G401.6 (cell line): ENCODE results near the gene NHSL2.

ENCODE experiments used
- FAIRE-seq: peaks from 2 replicates; lab custom pipeline; 2012; peaks lifted over from hg19 to GRCh38; lab: Jason Lieb, UNC

The NHSL2 gene

GRCh38 chrX:72020204-72020603 is 109.6 kb downstream of the NHSL2 start:
- no peak for FAIRE-seq

GRCh38 chrX:72020788-72021187 is 110.1 kb downstream of the NHSL2 start:
- no peak for FAIRE-seq

DNA sequence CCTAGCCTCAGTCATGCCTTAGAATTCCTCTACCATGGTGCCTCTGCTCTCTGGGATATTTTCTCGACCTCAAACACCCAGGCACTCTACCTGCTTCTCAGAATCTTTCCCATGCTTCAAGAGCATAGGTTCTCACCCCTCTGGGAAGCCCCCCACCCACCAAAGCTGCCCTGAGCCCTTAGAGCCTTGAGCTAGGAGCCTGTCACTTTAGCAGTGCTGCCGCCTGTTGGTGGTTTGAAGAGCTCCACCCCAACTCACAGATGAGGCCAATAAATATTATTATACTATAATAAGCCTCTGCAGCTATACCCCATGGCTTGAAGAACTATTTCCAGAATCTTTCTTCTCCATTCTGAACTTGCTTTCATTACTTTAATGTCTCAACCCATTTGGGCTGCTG is 111.3 kb downstream of the NHSL2 start:
- no peak for FAIRE-seq

GRCh38 chrX:72023071-72023470 is 112.4 kb downstream of the NHSL2 start:
- FAIRE-seq: no peak

DNA sequence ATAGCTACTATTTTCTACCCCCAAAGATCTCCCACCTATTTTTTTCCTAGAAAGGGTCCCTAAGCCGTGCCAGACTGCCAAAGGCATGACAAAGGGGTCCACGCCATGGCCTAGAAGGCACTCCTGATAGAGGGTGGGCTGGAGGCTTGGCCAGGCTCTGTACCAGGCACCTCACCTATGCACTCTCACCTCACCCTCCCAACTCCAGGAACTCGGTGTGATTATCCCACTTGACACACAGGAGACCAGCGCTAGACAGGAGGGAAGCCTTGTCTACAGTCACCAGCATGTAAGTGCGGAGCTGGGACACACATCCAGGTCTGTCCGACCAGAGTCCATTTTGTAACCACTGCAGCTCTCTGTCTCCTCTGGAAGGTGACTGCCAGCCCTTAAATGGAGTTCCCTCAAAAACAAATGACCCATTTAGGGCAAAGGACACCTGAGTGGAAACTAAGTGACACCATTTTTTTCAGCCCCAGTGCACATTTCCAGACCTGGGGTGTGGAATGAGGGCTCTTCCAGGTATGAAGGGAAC is 114.7 kb downstream of the NHSL2 start:
- FAIRE-seq: no peak

DNA sequence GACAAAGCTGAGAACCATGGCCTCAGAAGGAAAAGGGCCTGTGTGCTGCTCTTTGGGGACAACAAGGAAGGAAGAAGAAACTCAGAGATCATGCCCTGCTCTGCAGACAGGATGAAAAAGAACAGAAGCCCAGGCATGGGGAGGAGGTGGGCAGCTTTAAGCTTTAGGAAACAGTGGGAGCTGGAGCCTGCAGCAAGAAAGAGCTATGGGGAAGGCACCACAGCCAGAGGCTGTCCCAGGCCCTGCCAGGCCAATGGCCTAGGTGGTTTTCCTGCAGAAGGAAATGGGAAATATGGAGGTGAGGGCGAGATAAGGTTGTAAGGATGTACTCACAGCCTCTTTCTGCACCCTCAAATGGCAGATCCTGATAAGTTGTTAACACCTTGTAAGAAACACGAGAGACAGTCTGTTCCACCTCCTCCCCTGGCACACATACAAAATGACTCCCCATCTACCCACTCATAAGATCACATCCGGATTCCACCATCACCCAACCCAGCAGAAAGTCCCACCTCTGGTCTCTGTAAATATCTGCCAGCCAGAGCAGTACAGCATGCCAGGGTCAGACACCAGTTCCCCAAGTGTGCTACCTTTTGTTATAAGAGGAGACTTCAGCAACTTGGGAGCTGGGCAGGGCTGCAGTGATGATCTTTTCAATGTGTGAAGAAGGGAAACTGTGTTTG is 115.8 kb downstream of the NHSL2 start:
- no peak for FAIRE-seq

DNA sequence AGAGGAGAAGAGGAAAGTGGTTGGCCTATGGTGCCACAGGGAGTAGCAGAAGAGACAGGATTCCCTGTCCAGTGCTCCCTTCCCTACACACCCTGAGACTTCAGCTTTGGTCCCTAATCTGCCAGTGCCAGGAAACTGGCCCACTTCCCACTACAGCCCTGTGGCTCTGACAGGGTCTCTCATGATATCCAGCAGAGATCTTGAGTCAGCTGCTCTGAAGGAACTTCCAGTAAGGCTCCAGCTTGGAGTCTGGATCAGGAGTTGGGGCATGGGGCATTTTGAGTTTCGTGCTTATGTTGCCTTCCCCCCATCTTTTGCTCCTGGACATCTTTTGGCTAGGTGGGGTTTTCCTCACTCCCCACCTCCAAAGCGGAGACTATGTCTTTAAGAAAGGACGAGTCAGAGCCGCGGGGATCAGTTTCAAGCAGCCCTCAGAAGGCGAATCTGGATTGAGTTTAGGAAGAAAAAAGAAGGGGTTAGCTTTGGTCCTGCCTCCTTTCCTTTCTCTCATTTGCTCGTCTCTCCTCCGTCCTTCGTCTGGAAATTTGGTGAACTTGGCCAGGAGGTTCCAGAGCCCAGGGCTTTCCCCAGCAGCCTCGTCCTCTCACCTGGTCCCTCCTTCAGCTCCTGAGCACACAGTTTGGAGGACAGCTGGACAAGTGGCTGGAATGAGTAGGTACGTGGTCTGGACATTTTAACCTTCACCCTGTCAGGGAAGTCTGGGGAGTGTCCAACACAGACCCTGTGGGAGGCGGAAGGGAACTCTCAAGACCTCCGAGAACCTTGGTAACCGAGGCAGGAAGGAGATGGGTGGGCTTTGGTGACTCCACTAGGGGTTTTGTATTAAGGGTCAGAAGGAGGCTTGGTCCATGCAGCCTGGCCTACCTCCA is 116.6 kb downstream of the NHSL2 start:
- FAIRE-seq: no peak

DNA sequence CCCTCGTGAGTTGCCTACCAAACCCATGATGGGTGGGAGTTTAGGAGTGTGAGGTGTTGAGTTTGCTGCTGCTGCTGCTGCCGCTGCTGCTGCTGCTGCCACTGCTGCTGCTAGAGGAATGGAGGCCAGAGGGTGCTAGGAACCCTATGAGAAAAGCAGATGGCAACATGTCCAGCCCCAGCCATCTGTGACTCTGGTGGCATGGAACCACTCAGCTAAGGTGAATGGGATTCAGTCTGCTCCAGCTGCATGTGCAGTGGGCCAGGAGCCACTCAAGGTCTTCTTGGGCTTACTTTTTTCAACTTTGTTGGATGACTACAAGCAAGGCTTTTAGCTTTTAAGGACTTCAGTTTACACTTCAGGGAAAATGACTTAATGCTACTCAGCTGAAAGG is 117.3 kb downstream of the NHSL2 start:
- FAIRE-seq: no peak

GRCh38 chrX:72028701-72029470 is 118.2 kb downstream of the NHSL2 start:
- no peak for FAIRE-seq

DNA sequence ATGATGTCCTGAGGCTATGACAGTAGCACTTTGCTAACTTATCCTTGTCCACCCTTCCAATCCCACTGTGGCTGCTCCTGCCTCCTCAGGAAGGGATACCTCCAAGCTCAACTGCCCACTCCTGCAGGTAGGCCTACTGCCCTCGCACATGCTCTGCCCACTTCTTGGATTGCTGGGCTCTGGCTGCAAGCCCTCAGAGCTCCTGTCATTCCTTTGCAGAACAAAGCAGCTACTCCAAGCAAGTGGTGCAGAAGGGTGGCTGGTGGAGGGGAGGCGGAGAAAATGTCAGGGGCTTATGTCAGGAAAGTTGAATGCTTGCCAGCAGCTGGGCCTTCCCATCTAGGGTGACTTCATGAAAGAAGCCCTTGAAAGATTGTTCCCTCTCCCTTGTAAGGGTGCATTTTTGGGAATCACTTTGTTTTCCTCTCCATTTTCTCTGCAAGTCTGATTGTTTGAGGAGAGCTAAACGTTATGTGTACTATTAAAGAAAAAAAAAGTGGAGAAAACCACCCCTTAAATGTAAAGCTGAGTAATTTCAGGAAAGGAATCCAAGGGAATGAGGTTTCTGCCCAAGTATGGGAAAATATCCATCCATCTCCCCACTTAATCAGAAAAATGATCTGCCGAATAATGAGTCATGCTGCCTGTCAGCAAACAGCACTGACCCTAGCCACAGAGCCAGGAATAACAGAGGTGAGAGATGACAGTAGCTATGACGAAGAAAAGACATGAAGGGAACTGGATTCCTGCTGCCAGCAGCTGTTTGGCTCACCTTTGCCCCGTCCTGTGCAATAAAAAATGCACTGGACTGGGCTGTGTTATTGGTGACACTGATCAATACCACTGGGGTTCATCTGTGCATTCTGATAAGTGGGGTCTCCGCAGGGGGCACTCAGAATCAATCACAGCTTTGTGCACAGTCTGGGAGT is 119.1 kb downstream of the NHSL2 start:
- no peak for FAIRE-seq

- no peak for FAIRE-seq
Measured at GRCh38 chrX:72030431-72030830, 119.8 kb downstream of the NHSL2 start.

- FAIRE-seq: no peak
Measured at GRCh38 chrX:72031118-72031517, 120.5 kb downstream of the NHSL2 start.

- no peak for FAIRE-seq
Measured at GRCh38 chrX:72031634-72032033, 121.0 kb downstream of the NHSL2 start.

DNA sequence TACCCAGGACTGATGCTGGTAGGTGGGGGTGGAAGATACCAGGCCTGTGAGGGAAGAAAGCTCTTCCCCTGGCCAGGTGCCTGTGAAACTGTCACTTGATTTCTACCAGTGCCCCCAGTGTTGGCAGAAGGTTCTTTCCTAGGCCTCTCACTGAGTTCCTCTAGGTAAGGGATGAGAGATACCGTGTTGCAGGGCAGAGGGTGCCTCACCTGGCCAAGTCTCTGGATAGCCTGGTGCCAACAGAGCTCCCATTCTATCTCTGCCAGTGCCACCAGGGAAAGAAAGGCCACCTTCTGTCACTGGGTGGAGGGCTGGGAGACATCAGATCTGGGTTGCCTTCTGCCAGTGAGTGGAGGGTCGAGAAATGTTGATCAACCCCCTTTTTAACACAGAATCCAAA is 127.0 kb downstream of the NHSL2 start:
- FAIRE-seq: no peak

DNA sequence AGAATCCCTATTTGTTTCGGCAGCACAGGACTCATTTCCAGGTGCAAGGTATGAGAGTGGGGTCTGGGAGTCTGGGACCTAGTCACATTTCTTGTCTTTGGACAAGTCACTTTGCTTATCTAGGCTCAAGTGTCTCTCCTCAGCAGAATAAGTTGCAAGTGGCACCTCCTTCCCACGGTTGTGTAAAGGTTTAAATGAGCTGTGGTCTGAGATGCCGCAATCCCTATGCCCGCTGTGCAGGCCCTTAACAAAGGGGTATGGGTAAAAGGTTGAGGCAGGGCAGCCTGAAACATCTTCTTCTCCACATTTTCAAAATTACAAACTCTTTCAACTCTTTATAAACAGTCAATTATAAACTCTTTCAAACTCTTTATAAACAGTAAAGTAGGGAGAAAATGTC is 127.4 kb downstream of the NHSL2 start:
- no peak for FAIRE-seq

GRCh38 chrX:72038868-72039267 is 128.2 kb downstream of the NHSL2 start:
- no peak for FAIRE-seq

GRCh38 chrX:72040506-72040905 is 129.9 kb downstream of the NHSL2 start:
- FAIRE-seq: no peak

DNA sequence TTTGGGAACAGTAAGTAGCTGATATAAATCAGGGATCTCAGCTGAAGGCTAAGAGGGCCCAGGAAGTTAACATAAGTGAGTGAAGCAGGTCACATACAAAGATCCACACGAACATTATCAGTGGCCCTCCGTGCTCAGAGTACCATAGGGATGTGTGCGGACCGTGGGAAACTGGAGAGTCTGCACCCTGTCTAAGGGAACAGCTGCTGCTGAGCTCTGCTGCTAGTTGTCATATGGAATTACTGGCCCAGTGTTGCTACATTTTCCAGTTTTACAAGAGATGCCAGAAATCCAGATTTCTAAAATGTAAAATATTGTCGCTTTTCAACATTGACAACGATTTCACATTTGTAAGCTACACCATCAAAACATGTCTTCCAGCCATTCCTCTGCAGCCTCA is 130.5 kb downstream of the NHSL2 start:
- FAIRE-seq: no peak

DNA sequence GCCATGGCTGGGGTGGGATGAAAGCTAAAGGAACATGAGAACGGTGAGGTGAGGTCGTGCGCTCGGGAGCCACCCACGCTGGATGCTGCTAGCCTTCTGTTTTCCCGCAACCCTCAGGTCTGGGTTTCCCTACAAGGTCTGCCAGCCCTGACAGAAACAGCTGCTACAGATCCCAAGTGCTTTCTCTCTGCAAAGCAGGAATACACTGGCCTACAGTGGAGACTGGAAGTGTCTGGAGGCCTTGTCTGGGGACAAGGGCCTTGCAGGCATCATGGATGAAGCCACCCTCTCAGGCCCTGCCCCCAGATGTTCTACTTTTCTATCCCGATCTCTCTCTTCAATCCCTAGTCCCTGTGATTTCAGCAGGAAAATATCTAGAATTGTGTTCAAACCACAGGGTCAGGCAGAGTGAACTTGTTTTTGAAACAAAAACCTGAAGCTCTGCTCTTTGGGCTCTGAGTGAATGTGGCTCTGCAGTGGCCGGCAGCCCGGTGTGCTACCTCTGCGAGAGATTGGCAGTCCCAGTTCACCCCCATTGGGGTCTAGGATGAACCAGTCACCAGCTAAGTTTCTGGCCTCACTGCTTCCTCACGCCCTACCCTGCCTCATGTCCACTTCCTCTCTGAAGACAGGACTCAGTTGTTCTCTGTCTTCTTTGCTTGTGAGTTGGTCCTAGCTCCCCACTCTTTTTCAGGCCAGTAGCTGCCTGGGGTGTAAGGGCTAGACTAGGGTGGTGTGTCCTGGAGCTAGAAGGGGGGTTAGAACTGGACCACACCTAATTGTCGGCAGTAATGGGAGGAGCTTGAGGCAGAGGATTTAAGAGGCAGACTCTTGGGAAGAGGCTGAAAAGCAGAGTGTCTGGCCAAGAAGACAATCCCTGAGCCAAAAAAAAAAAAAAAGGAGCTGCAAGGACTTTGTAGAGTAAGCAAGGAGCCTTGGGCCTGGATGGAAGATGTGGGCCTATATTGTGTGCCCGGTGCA is 131.5 kb downstream of the NHSL2 start:
- no peak for FAIRE-seq

GRCh38 chrX:72042852-72043248 is 132.2 kb downstream of the NHSL2 start:
- no peak for FAIRE-seq
